Ovary (tissue), 9 donors: Measurements from ENCODE around the gene BRIP1. TPM values are rescaled to one million over a fixed set of nuclear protein-coding genes. Genes with fewer than 3 reads are reported as not detected.

Source experiments
- DNase-seq, 5 donors: peaks; one replicate each; pipeline ENCODE4 v3.0.0-alpha.2; 2019 to 2020
- H3K27ac ChIP-seq, 2 donors: fragments of 200-600 bp; one replicate each; pipeline versions ENCODE4 v1.5.1 to v1.8.0; 2019 to 2022
- H3K27me3 ChIP-seq: fragments of 200-600 bp; one replicate; pipeline ENCODE4 v1.8.0; 2022
- H3K36me3 ChIP-seq: fragments of 200-600 bp; sonication (generic); one replicate; pipeline ENCODE4 v1.5.1; 2019
- H3K4me1 ChIP-seq: one replicate; pipeline ENCODE4 v1.8.1; 2013; ENCODE audit warnings: mild to moderate bottlenecking, moderate library complexity; ENCODE audit not compliant: insufficient read depth
- H3K4me3 ChIP-seq: fragments of 200-600 bp; sonication (generic); one replicate; pipeline ENCODE4 v1.5.1; 2017
- H3K9me3 ChIP-seq, 2 donors: fragments of 200-600 bp in 1 of 2; sonication (generic) in 1 of 2; one replicate each; pipeline versions ENCODE4 v1.5.1 to v1.8.1; 2013 to 2019; ENCODE audit warnings: mild to moderate bottlenecking in 1 of 2, moderate library complexity in 1 of 2
- CTCF ChIP-seq, 3 donors: fragments of 450-650 bp in 2 of 3; fragments of 200-600 bp in 1 of 3; IDR thresholded peaks; one replicate each; pipeline versions ENCODE4 v1.5.1 to v1.8.0; 2016 to 2022; ENCODE audit warnings: antibody characterized with exemption in 3 of 3, mild to moderate bottlenecking in 1 of 3
- EP300 ChIP-seq: sonication (generic); formaldehyde crosslinking; IDR thresholded peaks from one replicate; pipeline ENCODE4 v1.6.1; 2017; ENCODE audit warnings: antibody characterized with exemption
- POLR2A ChIP-seq: fragments of 450-650 bp; IDR thresholded peaks from one replicate; pipeline ENCODE4 v1.6.1; 2017; ENCODE audit warnings: antibody characterized with exemption, mild to moderate bottlenecking, moderate library complexity
- WGBS, 3 donors: extraction: QIAGEN DNeasy Blood & Tissue Kit in 1 of 3; methylation state at CpG; one replicate each; pipeline versions ENCODE4 v1.1.5 to v1.1.7; 2013 to 2017; 5-methylcytosine and 5-hydroxymethylcytosine counted together
- intact Hi-C, 4 donors: fragments of 100-400 bp; cut with DNase I; formaldehyde crosslinking; loops; one replicate each; pipeline versions ENCODE4 v1.11.0 to v1.15.1; 2022 to 2023
- polyA plus RNA-seq, 2 donors: library from polyadenylated mRNA; stranded (reverse); fragments of 200-250 nt in 1 of 2; fragments of 350-450 nt in 1 of 2; fragmentation: Illumina TruSeq in 1 of 2; extraction: RNeasy Lipid Tissue Mini Kit (QIAGEN cat#74804) in 1 of 2; gene quantifications; one replicate each; pipeline ENCODE4 v1.2.3, GENCODE V29; 2013 to 2014
- total RNA-seq, 7 donors: library from RNA; depleted of rRNA in 2 of 7; stranded (reverse); fragments of >200 nt in 2 of 7; fragmentation: NEBNext Ultra II Directional in 3 of 7; extraction: Animal tissue kit (Norgen Biotek cat#: 25700) in 3 of 7; gene quantifications; one replicate each; pipeline versions ENCODE4 v1.1.0 to v1.2.4, GENCODE V29; 2016 to 2023
- donor health status: DM: no; HTN: no; CAD: no; lungs with moderate emphysema.
- donor health status: DM: no; HTN: no; CAD: no.
- donor health status: Bipolar disorder and iron deficiency.
- donor health status: DM: yes; HTN: yes; CAD: no.
- donor health status: DM: no; HTN: no; CAD: no.
- donor health status: DM: yes; HTN: yes; CAD: no.

The BRIP1 gene
- total and polyA plus RNA-seq, 9 donors = 0.11 to 2.3 (median 1.1) TPM

- H3K4me3 ChIP-seq = no peak overlapping the region
- DNase-seq = no peak
- no peaks in the 10 kb centered on the region for H3K27me3 ChIP-seq
- WGBS, 3 donors = 50 to 53% (median 52%) methylated on average over 1 of the region's 1 CpG
- H3K27ac ChIP-seq = no peak overlapping the region
- H3K9me3 ChIP-seq = no peaks in the 10 kb centered on the region
- no peaks in the 10 kb centered on the region for H3K4me1 ChIP-seq
- no peaks in the 10 kb centered on the region for H3K36me3 ChIP-seq
- no peak for TF ChIP-seq CTCF (IDR thresholded peaks at IDR 0.05)
- no peak for TF ChIP-seq POLR2A
- TF ChIP-seq EP300 = no peak
- intact Hi-C loops = no loop called here
These were observed 214.7 kb downstream of the BRIP1 start for GRCh38 chr17:61648587-61648986.

- DNase-seq = no peak
These were observed 216.3 kb downstream of the BRIP1 start for GRCh38 chr17:61647047-61647446.

GRCh38 chr17:61646482-61646881 lies 216.8 kb downstream of the BRIP1 start:
- Histone ChIP-seq H3K9me3 (no peaks in the 10 kb centered on the region), H3K27ac (no peak overlapping the region), H3K4me1 (no peaks in the 10 kb centered on the region), H3K27me3 (no peaks in the 10 kb centered on the region), H3K36me3 (no peaks in the 10 kb centered on the region), H3K4me3 (no peak overlapping the region)
- no peak for TF ChIP-seq EP300
- DNase-seq = no peak
- intact Hi-C loops = no loop called here

More at GRCh38 chr17:61647047-61647446, 216.3 kb downstream of the BRIP1 start:
- H3K27ac ChIP-seq = no peak overlapping the region
- no peaks in the 10 kb centered on the region for H3K9me3 ChIP-seq
- no peaks in the 10 kb centered on the region for H3K4me1 ChIP-seq
- WGBS, 3 donors = 76 to 84% (median 79%) methylated on average over 2 of the region's 2 CpGs
- no peak overlapping the region for H3K4me3 ChIP-seq
- H3K36me3 ChIP-seq = no peaks in the 10 kb centered on the region
- no peaks in the 10 kb centered on the region for H3K27me3 ChIP-seq
- intact Hi-C loops = no loop called here
- TF ChIP-seq POLR2A (no peak), CTCF (IDR thresholded peaks at IDR 0.05) (no peak), EP300 (no peak)

GRCh38 chr17:61645920-61646319 lies 217.4 kb downstream of the BRIP1 start:
- no peak overlapping the region for H3K4me3 ChIP-seq
- intact Hi-C loops = no loop called here

More at GRCh38 chr17:61645920-61646319, 217.4 kb downstream of the BRIP1 start:
- no peaks in the 10 kb centered on the region for H3K4me1 ChIP-seq
- no peaks in the 10 kb centered on the region for H3K36me3 ChIP-seq
- H3K27me3 ChIP-seq = no peaks in the 10 kb centered on the region
- DNase-seq = no peak
- H3K27ac ChIP-seq = no peak overlapping the region
- 80 to 89% (median 81%) methylated on average over 3 of the region's 3 CpGs for WGBS, 3 donors
- no peaks in the 10 kb centered on the region for H3K9me3 ChIP-seq
- TF ChIP-seq CTCF (IDR thresholded peaks at IDR 0.05) (no peak), POLR2A (no peak), EP300 (no peak)
